Cerebellar cortex (tissue), 1 donor: ENCODE measurements around the gene AHNAK.
"Not testable (repeated sequence)": the region's sequence is repeated elsewhere in the genome, so short reads cannot be mapped to it uniquely, and the experiment has no call there.

Experiments used
- DNase-seq: peaks from one replicate; pipeline ENCODE4 v3.0.0-alpha.2; 2015; ENCODE audit warnings: low spot score

The AHNAK gene

GRCh38 chr11:62461740-62462507 is 84.7 kb downstream of the AHNAK start:
- DNase-seq: peak; percentile 42

DNA sequence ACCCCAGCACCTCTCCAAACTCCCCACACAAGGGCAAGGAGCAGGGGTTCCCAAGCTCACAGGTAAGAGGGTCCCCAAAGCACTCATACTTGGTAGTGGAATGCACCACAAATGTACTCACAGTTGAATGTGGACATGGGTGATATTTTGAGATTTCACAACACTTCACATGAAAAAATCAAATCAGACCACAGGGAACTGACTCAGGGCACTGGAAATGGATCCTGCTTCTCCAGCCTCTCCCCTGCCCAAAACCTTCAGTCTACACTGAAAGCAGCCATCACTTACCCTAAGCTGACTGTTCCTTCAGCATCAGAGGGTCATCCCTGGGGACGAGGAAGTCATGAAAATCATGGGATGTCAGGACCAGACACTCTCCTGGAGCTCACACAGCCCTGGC is 87.5 kb downstream of the AHNAK start:
- no peak for DNase-seq

GRCh38 chr11:62458212-62459002 is 88.2 kb downstream of the AHNAK start:
- peak; percentile 55 for DNase-seq

GRCh38 chr11:62457478-62457877 is 89.1 kb downstream of the AHNAK start:
- no peak for DNase-seq

DNA sequence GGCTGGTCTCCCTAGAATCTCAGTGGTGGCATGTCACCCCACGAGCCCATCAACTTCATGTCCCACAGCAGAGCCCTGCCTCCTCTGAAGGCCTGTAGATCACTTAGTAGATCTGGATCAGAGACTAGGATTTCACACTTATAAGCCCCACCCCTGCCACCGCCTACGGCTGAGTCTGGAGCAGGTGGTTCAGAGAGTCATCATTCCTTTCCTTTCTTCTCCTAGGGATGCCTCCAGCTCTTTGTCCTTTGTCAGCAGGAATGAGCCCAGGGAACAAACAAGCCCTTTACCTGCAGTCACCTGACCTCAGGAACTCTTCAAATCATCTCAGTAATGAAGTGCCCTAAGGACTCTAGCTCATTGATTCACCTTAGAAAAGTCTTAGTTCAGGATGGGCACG is 90.0 kb downstream of the AHNAK start:
- no peak for DNase-seq

DNA sequence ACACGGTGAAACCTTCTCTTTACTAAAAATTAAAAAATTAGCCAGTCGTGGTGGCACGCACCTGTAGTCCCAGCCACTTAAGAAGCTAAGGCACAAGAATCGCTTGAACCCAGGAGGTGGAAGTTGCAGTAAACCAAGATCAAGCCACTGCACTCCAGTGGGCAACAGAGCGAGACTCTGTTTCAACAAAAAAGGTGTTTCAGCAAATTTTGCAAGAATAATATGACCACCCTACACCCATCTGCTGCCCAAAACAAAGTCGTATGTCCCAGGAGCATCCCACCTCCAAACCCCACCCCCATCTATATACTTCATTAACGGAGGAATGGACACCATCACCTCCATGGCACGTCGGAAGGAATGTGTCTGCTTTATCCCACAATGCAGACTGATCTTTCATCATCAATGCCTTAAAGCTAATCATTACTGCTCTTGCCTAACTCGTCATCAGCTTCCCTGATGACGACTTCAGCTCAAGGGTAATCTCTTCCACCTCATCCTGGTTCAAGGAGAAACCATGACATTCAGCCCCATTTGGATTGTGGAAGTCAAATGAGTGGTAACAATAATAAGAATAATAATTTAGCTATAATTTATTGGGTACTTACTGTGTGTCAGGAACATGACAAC is 93.7 kb downstream of the AHNAK start:
- no peak for DNase-seq

- DNase-seq: no peak
Observed at GRCh38 chr11:62452261-62452660, 94.3 kb downstream of the AHNAK start.

GRCh38 chr11:62451241-62451621 is 95.4 kb downstream of the AHNAK start:
- no peak for DNase-seq

- no peak for DNase-seq
Observed at GRCh38 chr11:62450543-62451240, 95.9 kb downstream of the AHNAK start.

GRCh38 chr11:62449912-62450311 is 96.7 kb downstream of the AHNAK start:
- DNase-seq: not testable (repeated sequence)

DNA sequence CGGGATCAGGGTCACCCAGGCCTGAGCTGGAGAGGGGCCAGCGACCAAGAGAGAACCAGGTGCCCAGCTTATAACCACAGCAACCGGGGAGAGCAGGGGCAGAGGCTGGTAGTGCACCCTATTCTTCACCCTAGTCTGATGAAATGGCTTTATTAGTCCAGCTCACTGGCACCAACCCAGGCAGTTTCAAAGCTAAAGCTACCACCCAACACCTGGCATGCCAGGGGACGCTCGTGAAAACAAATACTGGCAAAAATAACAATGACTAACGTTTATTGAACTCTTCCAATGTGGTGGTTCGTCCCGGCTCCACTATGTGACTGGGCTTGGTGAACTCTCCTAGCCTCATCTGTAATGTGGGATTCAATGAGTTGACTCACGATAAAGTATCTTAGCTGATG is 97.2 kb downstream of the AHNAK start:
- no peak for DNase-seq

GRCh38 chr11:62446091-62446490 is 100.5 kb downstream of the AHNAK start:
- no peak for DNase-seq

- DNase-seq: no peak
Observed at GRCh38 chr11:62445314-62445740, 101.3 kb downstream of the AHNAK start.

- DNase-seq: no peak
Observed at GRCh38 chr11:62444835-62445234, 101.8 kb downstream of the AHNAK start.

GRCh38 chr11:62444236-62444833 is 102.3 kb downstream of the AHNAK start:
- DNase-seq: peak; percentile 64

GRCh38 chr11:62443390-62444235 is 103.0 kb downstream of the AHNAK start:
- no peak for DNase-seq

GRCh38 chr11:62439785-62440602 is 106.6 kb downstream of the AHNAK start:
- no peak for DNase-seq

DNA sequence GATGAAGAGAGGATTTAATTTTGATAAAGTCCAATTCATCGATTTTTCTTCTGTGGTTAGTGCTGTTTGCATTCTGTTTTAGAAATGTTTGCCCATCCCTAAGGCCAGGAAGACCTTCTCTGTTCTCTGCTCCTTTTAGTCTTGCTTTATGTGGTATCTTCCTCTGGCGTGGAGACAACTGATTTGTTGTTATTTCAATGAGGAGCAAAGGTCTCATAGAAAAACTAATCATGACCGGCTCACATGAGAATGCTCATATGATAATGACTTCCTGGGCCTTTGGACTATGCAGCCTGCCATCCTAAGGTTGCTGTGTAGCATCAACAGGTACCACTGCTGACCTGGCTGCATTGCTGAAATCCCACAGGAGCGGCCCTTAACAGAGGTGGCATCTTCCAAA is 108.0 kb downstream of the AHNAK start:
- no peak for DNase-seq

GRCh38 chr11:62437616-62438015 is 109.0 kb downstream of the AHNAK start:
- no peak for DNase-seq
